Spleen (tissue), 7 donors: ENCODE measurements around the gene EML3.

ENCODE experiments used
- POLR2A ChIP-seq, 3 donors: fragments of 450-650 bp; IDR thresholded peaks; one replicate each; pipeline ENCODE4 v1.5.1; 2017; ENCODE audit warnings: antibody characterized with exemption in 3 of 3, mild to moderate bottlenecking in 1 of 3
- POLR2AphosphoS5 ChIP-seq, 3 donors: sonication (generic); formaldehyde crosslinking; IDR thresholded peaks; one replicate each; pipeline ENCODE4 v1.5.1; 2017; ENCODE audit warnings: antibody characterized with exemption in 3 of 3
- TF ChIP-seq, protein P1 (sequence below), 11 experiments: fragments of 200-600 bp in 7 of 11; fragments of 450-650 bp in 4 of 11; sonication (generic) in 4 of 11; IDR thresholded peaks in 8 of 11; conservative IDR thresholded peaks in 3 of 11; 1 replicate in 7 of 11; 2 replicates in 4 of 11; pipeline versions ENCODE4 v1.4.0 to v1.8.0; 2016 to 2021; ENCODE audit warnings: antibody characterized with exemption in 11 of 11, inconsistent platforms in 4 of 11, mild to moderate bottlenecking in 1 of 11
- donor health status: DM: no; HTN: no; CAD: no; lungs with moderate emphysema.
- donor health status: DM: no; HTN: no; CAD: no.
- donor health status: DM: no; HTN: no; CAD: no.

DNA sequence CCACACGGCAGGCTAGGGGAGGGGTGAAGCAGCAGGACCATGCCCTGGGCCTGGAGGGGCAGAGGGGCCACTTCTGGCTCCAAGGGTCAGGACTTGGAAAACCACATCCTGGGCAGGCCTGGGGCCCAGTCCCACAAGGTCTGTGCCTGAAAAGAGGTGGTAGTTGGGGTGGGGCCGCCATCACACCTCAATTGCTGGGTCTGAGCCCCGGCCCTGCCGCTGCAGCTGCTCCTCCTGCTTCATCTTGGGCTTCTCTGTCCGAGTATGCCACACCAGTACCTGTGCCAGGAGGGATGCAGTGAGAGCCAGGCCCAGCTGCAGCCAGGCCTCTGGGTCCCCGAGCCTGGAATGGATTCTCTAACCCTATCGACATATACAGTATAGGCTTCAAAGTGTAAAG, 2.9 kb upstream of the EML3 start:
- TF ChIP-seq, protein P1, sequence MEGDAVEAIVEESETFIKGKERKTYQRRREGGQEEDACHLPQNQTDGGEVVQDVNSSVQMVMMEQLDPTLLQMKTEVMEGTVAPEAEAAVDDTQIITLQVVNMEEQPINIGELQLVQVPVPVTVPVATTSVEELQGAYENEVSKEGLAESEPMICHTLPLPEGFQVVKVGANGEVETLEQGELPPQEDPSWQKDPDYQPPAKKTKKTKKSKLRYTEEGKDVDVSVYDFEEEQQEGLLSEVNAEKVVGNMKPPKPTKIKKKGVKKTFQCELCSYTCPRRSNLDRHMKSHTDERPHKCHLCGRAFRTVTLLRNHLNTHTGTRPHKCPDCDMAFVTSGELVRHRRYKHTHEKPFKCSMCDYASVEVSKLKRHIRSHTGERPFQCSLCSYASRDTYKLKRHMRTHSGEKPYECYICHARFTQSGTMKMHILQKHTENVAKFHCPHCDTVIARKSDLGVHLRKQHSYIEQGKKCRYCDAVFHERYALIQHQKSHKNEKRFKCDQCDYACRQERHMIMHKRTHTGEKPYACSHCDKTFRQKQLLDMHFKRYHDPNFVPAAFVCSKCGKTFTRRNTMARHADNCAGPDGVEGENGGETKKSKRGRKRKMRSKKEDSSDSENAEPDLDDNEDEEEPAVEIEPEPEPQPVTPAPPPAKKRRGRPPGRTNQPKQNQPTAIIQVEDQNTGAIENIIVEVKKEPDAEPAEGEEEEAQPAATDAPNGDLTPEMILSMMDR (IDR thresholded peaks at IDR 0.05 in 8 of 11, conservative IDR thresholded peaks at IDR 0.05 in 3 of 11) = no peak
- no peak for TF ChIP-seq POLR2A (IDR thresholded peaks at IDR 0.05)
- peak in 1 of 3 donors; percentile 16 for TF ChIP-seq POLR2AphosphoS5 (IDR thresholded peaks at IDR 0.05)
